Left cardiac atrium (tissue), 4 donors: ENCODE results near the gene LANCL2. TPM values are rescaled to one million over a fixed set of nuclear protein-coding genes. Genes with fewer than 3 reads are reported as not detected.
"Not testable (repeated sequence)": the region's sequence is repeated elsewhere in the genome, so short reads cannot be mapped to it uniquely, and the experiment has no call there.

Source experiments
- ATAC-seq, 2 donors: fragments of 200-7000 bp; cut with Tn5 transposase; one replicate each; pipeline ENCODE4 v1.9.1; 2020; ENCODE audit warnings: mild to moderate bottlenecking in 2 of 2, moderate library complexity in 2 of 2
- DNase-seq: peaks from one replicate; pipeline ENCODE4 v3.0.0-alpha.2; 2020
- intact Hi-C, 2 donors: fragments of 100-400 bp; cut with DNase I; formaldehyde crosslinking; loops; one replicate each; pipeline versions ENCODE4 v1.14.1 to v1.15.1; 2022 to 2023
- total RNA-seq, 2 donors: library from RNA; stranded (reverse); fragmentation: NEBNext Ultra II Directional; extraction: Animal tissue kit (Norgen Biotek cat#: 25700); gene quantifications; one replicate each; pipeline ENCODE4 v1.2.1, GENCODE V29; 2021
- donor health status: DM: no; HTN: yes; CAD: no.
- donor health status: DM: no; HTN: yes; CAD: no; lungs with severe emphysema.
- donor health status: DM: yes; HTN: yes; CAD: no.
- donor health status: Dilated cardiomyopathy.

The LANCL2 gene
- total RNA-seq, 2 donors from 2014 or later, result 6.7 to 10.9 TPM

GRCh38 chr7:55449205-55449991 is 84.3 kb downstream of the LANCL2 start:
- DNase-seq (no peak), ATAC-seq (no peak)
- intact Hi-C loops, result no loop called here

- ATAC-seq, result no peak
- no peak for DNase-seq
- intact Hi-C loops, result no loop called here
These were observed 84.9 kb downstream of the LANCL2 start for GRCh38 chr7:55449992-55450535.

GRCh38 chr7:55452971-55453370 is 87.8 kb downstream of the LANCL2 start:
- intact Hi-C loops, result no loop called here
- ATAC-seq (no peak), DNase-seq (no peak)

- intact Hi-C loops, result no loop called here
- DNase-seq, result no peak
- no peak for ATAC-seq
These were observed 92.7 kb downstream of the LANCL2 start for GRCh38 chr7:55457801-55458200.

GRCh38 chr7:55458351-55458750 is 93.2 kb downstream of the LANCL2 start:
- DNase-seq (no peak), ATAC-seq (no peak)
- intact Hi-C loops, result no loop called here

GRCh38 chr7:55463686-55464262 is 98.6 kb downstream of the LANCL2 start:
- no peak for ATAC-seq
- intact Hi-C loops, result no loop called here
- no peak for DNase-seq

- DNase-seq, result no peak
- no peak for ATAC-seq
- intact Hi-C loops, result no loop called here
These were observed 99.3 kb downstream of the LANCL2 start for GRCh38 chr7:55464422-55464821.

- intact Hi-C loops, result no loop called here
- no peak for DNase-seq
- ATAC-seq, result no peak
These were observed 100.6 kb downstream of the LANCL2 start for GRCh38 chr7:55465691-55466090.

GRCh38 chr7:55467047-55467593 is 102.0 kb downstream of the LANCL2 start:
- ATAC-seq, result no peak
- DNase-seq, result no peak
- intact Hi-C loops, result no loop called here

- ATAC-seq, result no peak
- DNase-seq, result no peak
- intact Hi-C loops, result no loop called here
These were observed 103.4 kb downstream of the LANCL2 start for GRCh38 chr7:55468495-55468894.

GRCh38 chr7:55469271-55469681 is 104.1 kb downstream of the LANCL2 start:
- DNase-seq (no peak), ATAC-seq (peak in 1 of 2 donors; percentile 30)
- intact Hi-C loops, result no loop called here

GRCh38 chr7:55469721-55470120 is 104.6 kb downstream of the LANCL2 start:
- intact Hi-C loops, result no loop called here

GRCh38 chr7:55470261-55470660 is 105.1 kb downstream of the LANCL2 start:
- ATAC-seq (no peak), DNase-seq (no peak)
- intact Hi-C loops, result no loop called here

More at GRCh38 chr7:55469721-55470120, 104.6 kb downstream of the LANCL2 start:
- DNase-seq (no peak), ATAC-seq (no peak)

GRCh38 chr7:55471594-55471993 is 106.5 kb downstream of the LANCL2 start:
- DNase-seq, ATAC-seq, intact Hi-C loops: not testable (repeated sequence)

- intact Hi-C loops, ATAC-seq, DNase-seq: not testable (repeated sequence)
These were observed 107.3 kb downstream of the LANCL2 start for GRCh38 chr7:55472406-55472805.

- no peak for DNase-seq
- intact Hi-C loops, result no loop called here
- no peak for ATAC-seq
These were observed 108.0 kb downstream of the LANCL2 start for GRCh38 chr7:55472928-55473725.

- no peak for ATAC-seq
- intact Hi-C loops, result no loop called here
- no peak for DNase-seq
These were observed 108.8 kb downstream of the LANCL2 start for GRCh38 chr7:55473932-55474331.

GRCh38 chr7:55474944-55475854 is 110.1 kb downstream of the LANCL2 start:
- intact Hi-C loops, result no loop called here
- DNase-seq, result no peak
- no peak for ATAC-seq
